22Rv1 (cell line): ENCODE measurements around the gene FYN.

ENCODE experiments used
- CTCF ChIP-seq: fragments of 450-650 bp; IDR thresholded peaks from 2 replicates; pipeline ENCODE4 v1.5.1; 2017; ENCODE audit warnings: mild to moderate bottlenecking
- ZFX ChIP-seq: fragments of 450-650 bp; IDR thresholded peaks from 2 replicates; pipeline ENCODE4 v1.6.1; 2017; ENCODE audit warnings: antibody characterized with exemption, borderline replicate concordance

GRCh38 chr6:111844376-111844775 is 28.9 kb downstream of the FYN start:
- no peak for TF ChIP-seq CTCF
- no peak for TF ChIP-seq ZFX
